ENCODE measurements around the gene VPS33A. TPM values are rescaled to one million over a fixed set of nuclear protein-coding genes. Genes with fewer than 3 reads are reported as not detected.

The VPS33A gene
- total RNA-seq, 2 donors from 2014 or later = 18.9 to 19.2 TPM

Other genes starting within 250 kb of the VPS33A start
- 1 to 10 TPM; 2.6 to 4.0 TPM for gene BCL7A, start 244.6 kb downstream of the VPS33A start, total RNA-seq
- gene MLXIP, start 187.7 kb downstream of the VPS33A start, total RNA-seq = 10 to 100 TPM; 83.4 to 86.0 TPM
- not detected for gene IL31, start 92.3 kb downstream of the VPS33A start, total RNA-seq
- gene LRRC43, start 83.4 kb downstream of the VPS33A start, total RNA-seq = not detected
- gene B3GNT4, start 62.8 kb downstream of the VPS33A start, total RNA-seq = not detected
- gene DIABLO, start 40.4 kb downstream of the VPS33A start, total RNA-seq = 10 to 100 TPM; 80.9 to 95.8 TPM
- 10 to 100 TPM; 72.4 to 81.1 TPM for gene CLIP1, start 156.2 kb upstream of the VPS33A start, total RNA-seq
- 10 to 100 TPM; 53.0 to 60.3 TPM for gene ZCCHC8, start 234.4 kb upstream of the VPS33A start, total RNA-seq